ENCODE results near the gene TMEM117. TPM values are rescaled to one million over a fixed set of nuclear protein-coding genes. Genes with fewer than 3 reads are reported as not detected.

TMEM117 gene
- total RNA-seq, 2 donors from 2014 or later, result 7.3 to 30.8 TPM

GRCh38 chr12:44098786-44099185 is 262.9 kb downstream of the TMEM117 start:
- Histone ChIP-seq H3K36me3 (no peaks in the 10 kb centered on the region), H3K4me3 (no peak overlapping the region), H3K9me3 (no peaks in the 10 kb centered on the region), H3K27me3 (replicated peaks; ENCODE audit: insufficient read depth) (no peaks in the 10 kb centered on the region), H3K27ac (no peak overlapping the region), H3K4me1 (ENCODE audit: control insufficient read depth in 1 of 2, low read depth in 2 of 2) (peaks cover 2 to 8% of the 10 kb centered on the region in 2 donors)
- no peak for DNase-seq (ENCODE audit: low spot score)
- no peak for ATAC-seq (ENCODE audit: insufficient number of reproducible peaks, low FRiP score, low read depth)
- no peak for TF ChIP-seq CTCF (IDR thresholded peaks at IDR 0.05)

- ATAC-seq (ENCODE audit: insufficient number of reproducible peaks, low FRiP score, low read depth) (no peak), DNase-seq (ENCODE audit: low spot score) (no peak)
- Histone ChIP-seq H3K36me3 (no peaks in the 10 kb centered on the region), H3K27ac (no peak overlapping the region), H3K4me1 (ENCODE audit: control insufficient read depth in 1 of 2, low read depth in 2 of 2) (peaks cover 2 to 8% of the 10 kb centered on the region in 2 donors), H3K4me3 (no peak overlapping the region), H3K27me3 (replicated peaks; ENCODE audit: insufficient read depth) (no peaks in the 10 kb centered on the region), H3K9me3 (no peaks in the 10 kb centered on the region)
- no peak for TF ChIP-seq CTCF (IDR thresholded peaks at IDR 0.05)
Observed at GRCh38 chr12:44099486-44099885, 263.6 kb downstream of the TMEM117 start.

- no peak for TF ChIP-seq CTCF (IDR thresholded peaks at IDR 0.05)
- Histone ChIP-seq H3K36me3 (no peaks in the 10 kb centered on the region), H3K9me3 (no peaks in the 10 kb centered on the region), H3K27ac (no peak overlapping the region), H3K4me3 (no peak overlapping the region), H3K4me1 (ENCODE audit: control insufficient read depth in 1 of 2, low read depth in 2 of 2) (peaks cover 2 to 8% of the 10 kb centered on the region in 2 donors), H3K27me3 (replicated peaks; ENCODE audit: insufficient read depth) (no peaks in the 10 kb centered on the region)
- DNase-seq (ENCODE audit: low spot score) (no peak), ATAC-seq (ENCODE audit: insufficient number of reproducible peaks, low FRiP score, low read depth) (no peak)
Observed at GRCh38 chr12:44100264-44100663, 264.4 kb downstream of the TMEM117 start.

GRCh38 chr12:44101475-44101874 is 265.6 kb downstream of the TMEM117 start:
- H3K27ac ChIP-seq, result no peak overlapping the region
- DNase-seq (ENCODE audit: low spot score) (no peak), ATAC-seq (ENCODE audit: insufficient number of reproducible peaks, low FRiP score, low read depth) (no peak)
- H3K27me3 ChIP-seq (replicated peaks; ENCODE audit: insufficient read depth), result no peaks in the 10 kb centered on the region
- no peak overlapping the region for H3K4me3 ChIP-seq
- no peaks in the 10 kb centered on the region for H3K9me3 ChIP-seq
- no peak for TF ChIP-seq CTCF (IDR thresholded peaks at IDR 0.05)
- peaks cover 2 to 8% of the 10 kb centered on the region in 2 donors for H3K4me1 ChIP-seq (ENCODE audit: control insufficient read depth in 1 of 2, low read depth in 2 of 2)
- H3K36me3 ChIP-seq, result no peaks in the 10 kb centered on the region

- H3K36me3 ChIP-seq, result no peaks in the 10 kb centered on the region
- no peak overlapping the region for H3K4me3 ChIP-seq
- H3K4me1 ChIP-seq (ENCODE audit: control insufficient read depth in 1 of 2, low read depth in 2 of 2), result no peaks in the 10 kb centered on the region
- H3K27ac ChIP-seq, result no peak overlapping the region
- no peak for TF ChIP-seq CTCF (IDR thresholded peaks at IDR 0.05)
- ATAC-seq (ENCODE audit: insufficient number of reproducible peaks, low FRiP score, low read depth), result no peak
- no peaks in the 10 kb centered on the region for H3K9me3 ChIP-seq
- no peak for DNase-seq (ENCODE audit: low spot score)
- H3K27me3 ChIP-seq (replicated peaks; ENCODE audit: insufficient read depth), result no peaks in the 10 kb centered on the region
Observed at GRCh38 chr12:44114906-44115305, 279.0 kb downstream of the TMEM117 start.
